Peyer's patch (tissue), 4 donors: ENCODE measurements around the gene PABPN1L.
"Not testable (repeated sequence)": the region's sequence is repeated elsewhere in the genome, so short reads cannot be mapped to it uniquely, and the experiment has no call there.

ENCODE experiments used
- POLR2A ChIP-seq, 2 donors: fragments of 450-650 bp; IDR thresholded peaks; one replicate each; pipeline ENCODE4 v1.5.1; 2017; ENCODE audit warnings: antibody characterized with exemption in 2 of 2, mild to moderate bottlenecking in 2 of 2, moderate library complexity in 2 of 2
- TF ChIP-seq, protein P1 (sequence below), 6 experiments: fragments of 450-650 bp in 4 of 6; fragments of 200-600 bp in 2 of 6; sonication (generic) in 1 of 6; IDR thresholded peaks; one replicate each; pipeline ENCODE4 v1.5.1; 2017 to 2019; ENCODE audit warnings: antibody characterized with exemption in 6 of 6, mild to moderate bottlenecking in 3 of 6, moderate library complexity in 1 of 6

- TF ChIP-seq POLR2A (IDR thresholded peaks at IDR 0.05) = not testable (repeated sequence)
- TF ChIP-seq, protein P1, sequence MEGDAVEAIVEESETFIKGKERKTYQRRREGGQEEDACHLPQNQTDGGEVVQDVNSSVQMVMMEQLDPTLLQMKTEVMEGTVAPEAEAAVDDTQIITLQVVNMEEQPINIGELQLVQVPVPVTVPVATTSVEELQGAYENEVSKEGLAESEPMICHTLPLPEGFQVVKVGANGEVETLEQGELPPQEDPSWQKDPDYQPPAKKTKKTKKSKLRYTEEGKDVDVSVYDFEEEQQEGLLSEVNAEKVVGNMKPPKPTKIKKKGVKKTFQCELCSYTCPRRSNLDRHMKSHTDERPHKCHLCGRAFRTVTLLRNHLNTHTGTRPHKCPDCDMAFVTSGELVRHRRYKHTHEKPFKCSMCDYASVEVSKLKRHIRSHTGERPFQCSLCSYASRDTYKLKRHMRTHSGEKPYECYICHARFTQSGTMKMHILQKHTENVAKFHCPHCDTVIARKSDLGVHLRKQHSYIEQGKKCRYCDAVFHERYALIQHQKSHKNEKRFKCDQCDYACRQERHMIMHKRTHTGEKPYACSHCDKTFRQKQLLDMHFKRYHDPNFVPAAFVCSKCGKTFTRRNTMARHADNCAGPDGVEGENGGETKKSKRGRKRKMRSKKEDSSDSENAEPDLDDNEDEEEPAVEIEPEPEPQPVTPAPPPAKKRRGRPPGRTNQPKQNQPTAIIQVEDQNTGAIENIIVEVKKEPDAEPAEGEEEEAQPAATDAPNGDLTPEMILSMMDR (IDR thresholded peaks at IDR 0.05) = not testable (repeated sequence)
Measured at GRCh38 chr16:88889702-88890352, 23.4 kb upstream of the PABPN1L start.
